ENCODE results near the gene FSTL5.

GRCh38 chr4:161585011-161585410 lies 578.8 kb downstream of the FSTL5 start:
- TF ChIP-seq, protein P1, sequence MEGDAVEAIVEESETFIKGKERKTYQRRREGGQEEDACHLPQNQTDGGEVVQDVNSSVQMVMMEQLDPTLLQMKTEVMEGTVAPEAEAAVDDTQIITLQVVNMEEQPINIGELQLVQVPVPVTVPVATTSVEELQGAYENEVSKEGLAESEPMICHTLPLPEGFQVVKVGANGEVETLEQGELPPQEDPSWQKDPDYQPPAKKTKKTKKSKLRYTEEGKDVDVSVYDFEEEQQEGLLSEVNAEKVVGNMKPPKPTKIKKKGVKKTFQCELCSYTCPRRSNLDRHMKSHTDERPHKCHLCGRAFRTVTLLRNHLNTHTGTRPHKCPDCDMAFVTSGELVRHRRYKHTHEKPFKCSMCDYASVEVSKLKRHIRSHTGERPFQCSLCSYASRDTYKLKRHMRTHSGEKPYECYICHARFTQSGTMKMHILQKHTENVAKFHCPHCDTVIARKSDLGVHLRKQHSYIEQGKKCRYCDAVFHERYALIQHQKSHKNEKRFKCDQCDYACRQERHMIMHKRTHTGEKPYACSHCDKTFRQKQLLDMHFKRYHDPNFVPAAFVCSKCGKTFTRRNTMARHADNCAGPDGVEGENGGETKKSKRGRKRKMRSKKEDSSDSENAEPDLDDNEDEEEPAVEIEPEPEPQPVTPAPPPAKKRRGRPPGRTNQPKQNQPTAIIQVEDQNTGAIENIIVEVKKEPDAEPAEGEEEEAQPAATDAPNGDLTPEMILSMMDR (IDR thresholded peaks at IDR 0.05 in 2 of 3, conservative IDR thresholded peaks at IDR 0.05 in 1 of 3; ENCODE audit: control insufficient read depth in 2 of 3, extremely low read depth in 1 of 3, insufficient read depth in 1 of 3, low read depth in 3 of 3, low read length in 3 of 3): no peak
- TF ChIP-seq POLR2A (IDR thresholded peaks at IDR 0.05; ENCODE audit: low read depth, low read length): no peak
- TF ChIP-seq, protein P2, sequence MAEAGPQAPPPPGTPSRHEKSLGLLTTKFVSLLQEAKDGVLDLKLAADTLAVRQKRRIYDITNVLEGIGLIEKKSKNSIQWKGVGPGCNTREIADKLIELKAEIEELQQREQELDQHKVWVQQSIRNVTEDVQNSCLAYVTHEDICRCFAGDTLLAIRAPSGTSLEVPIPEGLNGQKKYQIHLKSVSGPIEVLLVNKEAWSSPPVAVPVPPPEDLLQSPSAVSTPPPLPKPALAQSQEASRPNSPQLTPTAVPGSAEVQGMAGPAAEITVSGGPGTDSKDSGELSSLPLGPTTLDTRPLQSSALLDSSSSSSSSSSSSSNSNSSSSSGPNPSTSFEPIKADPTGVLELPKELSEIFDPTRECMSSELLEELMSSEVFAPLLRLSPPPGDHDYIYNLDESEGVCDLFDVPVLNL (IDR thresholded peaks at IDR 0.05; ENCODE audit: low read depth, low read length): no peak
- TF ChIP-seq PBX3 (IDR thresholded peaks at IDR 0.05; ENCODE audit: insufficient replicate concordance, low read depth, low read length): no peak
- TF ChIP-seq BRCA1 (IDR thresholded peaks at IDR 0.05; ENCODE audit: low read depth, low read length): no peak
- no peak for TF ChIP-seq EZH2 (IDR thresholded peaks at IDR 0.05; ENCODE audit: borderline replicate concordance, control insufficient read depth, low read depth, low read length)
- TF ChIP-seq MXI1 (IDR thresholded peaks at IDR 0.05; ENCODE audit: low read depth, low read length): no peak
- TF ChIP-seq FOS (IDR thresholded peaks at IDR 0.05; ENCODE audit: borderline replicate concordance, extremely low read depth, insufficient read length): no peak
- no peak for TF ChIP-seq TAF1 (IDR thresholded peaks at IDR 0.05; ENCODE audit: borderline replicate concordance, low read depth, low read length)
- TF ChIP-seq RBBP5 (conservative IDR thresholded peaks at IDR 0.05): no peak
- TF ChIP-seq ZNF274 (IDR thresholded peaks at IDR 0.05; ENCODE audit: insufficient read depth, insufficient read length): no peak
- no peak for TF ChIP-seq POLR2AphosphoS5 (IDR thresholded peaks at IDR 0.05; ENCODE audit: low read length)
- TF ChIP-seq REST (IDR thresholded peaks at IDR 0.05; ENCODE audit: low read depth, low read length): no peak
- TF ChIP-seq EGR1 (IDR thresholded peaks at IDR 0.05; ENCODE audit: borderline replicate concordance in 1 of 2, low read depth in 2 of 2, low read length in 2 of 2): no peak

Measured in GM12878 (cell line).